Esophagus squamous epithelium (tissue), 4 donors: ENCODE results near the gene CSMD2.

ENCODE experiments used
- CTCF ChIP-seq, 6 experiments: fragments of 450-650 bp in 4 of 6; fragments of 200-600 bp in 2 of 6; sonication (generic) in 2 of 6; IDR thresholded peaks; one replicate each; pipeline ENCODE4 v1.5.1; 2016 to 2019; ENCODE audit warnings: antibody characterized with exemption in 6 of 6, mild to moderate bottlenecking in 4 of 6, moderate library complexity in 4 of 6
- POLR2A ChIP-seq, 4 donors: fragments of 450-650 bp; IDR thresholded peaks; one replicate each; pipeline ENCODE4 v1.6.1; 2017; ENCODE audit warnings: antibody characterized with exemption in 4 of 4, mild to moderate bottlenecking in 4 of 4, moderate library complexity in 3 of 4

GRCh38 chr1:33516428-33516827 lies 648.6 kb downstream of the CSMD2 start:
- TF ChIP-seq POLR2A (IDR thresholded peaks at IDR 0.05): no peak
- no peak for TF ChIP-seq CTCF (IDR thresholded peaks at IDR 0.05)
